ENCODE measurements around the gene SLC45A1.

Gene SLC45A1

DNA sequence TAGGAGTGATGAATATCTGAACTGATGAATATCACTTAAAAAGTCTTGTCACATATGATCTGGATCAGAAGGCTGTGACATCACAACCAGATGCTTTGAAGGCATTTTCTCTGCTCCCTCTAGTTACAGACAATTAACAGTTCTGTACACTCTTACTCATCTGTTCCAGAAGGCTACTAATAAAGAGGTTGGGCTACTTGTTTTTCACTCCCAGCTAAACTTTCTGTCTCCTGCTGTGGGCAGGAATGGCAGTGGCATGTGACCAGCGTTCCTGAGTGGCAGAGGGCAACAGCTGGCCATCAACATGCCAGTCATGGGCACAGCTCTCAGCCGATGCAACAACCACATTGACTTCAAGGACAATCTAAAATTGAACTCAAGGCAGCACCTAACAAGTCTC lies 66.7 kb downstream of the SLC45A1 start:
- no peak for DNase-seq (ENCODE audit: low read depth)

DNA sequence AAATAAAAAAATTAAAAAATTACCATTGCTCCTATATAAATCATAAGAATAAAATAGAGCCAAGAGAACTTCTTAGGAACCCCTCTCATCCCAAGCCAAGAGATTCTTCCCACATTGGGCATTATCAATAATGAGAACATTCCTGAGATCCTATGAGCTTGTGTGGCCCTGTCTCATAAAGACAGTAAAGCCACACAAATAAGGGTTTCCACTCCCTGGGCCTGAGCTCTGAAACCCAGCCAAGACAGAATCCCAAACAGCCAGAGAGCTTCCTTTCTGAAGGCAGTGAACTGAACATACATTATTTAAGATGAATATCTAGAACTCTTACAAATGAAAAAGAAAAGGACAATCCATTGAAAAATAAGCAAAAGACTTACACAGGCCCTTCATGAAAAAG lies 68.3 kb downstream of the SLC45A1 start:
- no peak for DNase-seq (ENCODE audit: low read depth)

DNA sequence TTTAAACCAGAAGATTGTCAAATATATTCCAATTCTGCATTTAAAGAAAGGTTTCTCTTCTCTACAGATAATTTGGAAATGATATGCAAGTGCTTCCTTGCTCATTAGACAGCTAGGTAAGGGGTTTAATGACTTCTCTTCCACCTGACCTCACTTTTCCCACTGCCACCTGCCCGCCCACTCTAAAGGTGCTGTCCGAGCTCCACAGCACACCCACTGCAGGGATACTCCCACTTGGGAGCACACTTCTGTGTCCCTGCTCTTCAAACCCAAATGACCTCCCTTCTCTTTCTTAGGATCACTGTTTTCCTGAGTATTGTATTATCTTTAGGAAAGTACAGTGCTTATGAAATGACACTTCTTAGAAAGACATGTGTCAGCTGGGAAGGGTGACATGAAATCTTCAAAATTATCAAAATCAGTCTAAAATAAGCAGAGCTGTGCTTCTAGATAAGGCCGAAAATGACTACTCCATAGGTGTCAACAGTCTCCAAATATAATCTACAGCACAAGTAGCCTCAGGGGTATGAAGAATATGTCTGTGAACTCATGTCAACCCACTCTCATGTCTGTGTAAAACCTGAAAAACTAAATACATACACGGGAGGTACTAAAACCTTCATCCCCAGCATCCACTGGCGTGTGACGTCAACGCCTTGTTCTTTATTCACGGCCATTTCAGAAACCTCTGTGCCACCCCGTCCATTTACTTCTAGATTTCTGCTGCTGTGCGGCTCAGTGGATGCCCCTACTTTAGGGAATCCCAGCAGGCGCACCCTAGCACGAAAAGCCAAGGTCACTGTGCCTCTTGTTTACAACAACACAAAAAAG lies 71.0 kb downstream of the SLC45A1 start:
- no peak for DNase-seq (ENCODE audit: low read depth)

GRCh38 chr1:8389958-8390535 lies 72.1 kb downstream of the SLC45A1 start:
- DNase-seq (ENCODE audit: low read depth), result no peak

GRCh38 chr1:8390707-8391106 lies 72.8 kb downstream of the SLC45A1 start:
- DNase-seq (ENCODE audit: low read depth), result no peak

- no peak for DNase-seq (ENCODE audit: low read depth)
These were observed 74.6 kb downstream of the SLC45A1 start for GRCh38 chr1:8392522-8392921.

Measured in HS-5 (cell line).